Measurements from ENCODE around the gene SRGAP1.

SRGAP1 gene

DNA sequence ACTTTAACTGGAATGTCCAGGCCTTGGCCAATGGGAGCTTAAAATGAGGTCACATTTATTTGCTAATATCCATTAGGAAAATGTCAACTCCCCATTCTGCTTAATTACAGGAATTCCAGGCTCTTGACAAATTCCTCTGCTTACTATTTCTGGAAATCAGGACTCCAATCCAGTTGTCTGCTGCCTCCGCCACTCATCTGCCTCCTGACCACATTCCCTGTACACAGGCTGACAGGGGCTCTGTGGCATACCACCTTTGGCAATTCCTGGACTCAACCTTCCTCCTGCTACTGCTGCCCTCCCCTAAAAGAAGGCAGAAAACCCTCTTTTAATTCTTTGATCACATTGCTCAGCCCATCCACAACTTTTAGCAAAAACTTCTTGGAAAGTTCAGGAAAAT lies 339.7 kb downstream of the SRGAP1 start:
- H3K36me3 ChIP-seq (ENCODE audit: insufficient read depth, low read length), result no peaks in the 10 kb centered on the region
- H3K9me3 ChIP-seq (ENCODE audit: insufficient read depth, low read length, severe bottlenecking), result no peaks in the 10 kb centered on the region
- H3K27ac ChIP-seq (ENCODE audit: low read length), result no peak overlapping the region
- no peak overlapping the region for H3K4me3 ChIP-seq (ENCODE audit: low read depth in 1 of 2, low read length in 2 of 2)
- no peak overlapping the region for H2AFZ ChIP-seq (ENCODE audit: low read depth, low read length)
- H3K27me3 ChIP-seq (ENCODE audit: insufficient read depth, low read length, poor library complexity), result no peaks in the 10 kb centered on the region
- no peak overlapping the region for H3K9ac ChIP-seq (ENCODE audit: low read depth, low read length)
- no peak for DNase-seq
- ATAC-seq (ENCODE audit: insufficient read depth, low read depth), result no peak
- H4K20me1 ChIP-seq (ENCODE audit: insufficient read depth, low read length), result no peaks in the 10 kb centered on the region
- TF ChIP-seq EZH2 (IDR thresholded peaks at IDR 0.05; ENCODE audit: borderline replicate concordance, low read depth, low read length, severe bottlenecking), result no peak
- TF ChIP-seq, protein P1, sequence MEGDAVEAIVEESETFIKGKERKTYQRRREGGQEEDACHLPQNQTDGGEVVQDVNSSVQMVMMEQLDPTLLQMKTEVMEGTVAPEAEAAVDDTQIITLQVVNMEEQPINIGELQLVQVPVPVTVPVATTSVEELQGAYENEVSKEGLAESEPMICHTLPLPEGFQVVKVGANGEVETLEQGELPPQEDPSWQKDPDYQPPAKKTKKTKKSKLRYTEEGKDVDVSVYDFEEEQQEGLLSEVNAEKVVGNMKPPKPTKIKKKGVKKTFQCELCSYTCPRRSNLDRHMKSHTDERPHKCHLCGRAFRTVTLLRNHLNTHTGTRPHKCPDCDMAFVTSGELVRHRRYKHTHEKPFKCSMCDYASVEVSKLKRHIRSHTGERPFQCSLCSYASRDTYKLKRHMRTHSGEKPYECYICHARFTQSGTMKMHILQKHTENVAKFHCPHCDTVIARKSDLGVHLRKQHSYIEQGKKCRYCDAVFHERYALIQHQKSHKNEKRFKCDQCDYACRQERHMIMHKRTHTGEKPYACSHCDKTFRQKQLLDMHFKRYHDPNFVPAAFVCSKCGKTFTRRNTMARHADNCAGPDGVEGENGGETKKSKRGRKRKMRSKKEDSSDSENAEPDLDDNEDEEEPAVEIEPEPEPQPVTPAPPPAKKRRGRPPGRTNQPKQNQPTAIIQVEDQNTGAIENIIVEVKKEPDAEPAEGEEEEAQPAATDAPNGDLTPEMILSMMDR (IDR thresholded peaks at IDR 0.05; ENCODE audit: borderline replicate concordance, extremely low read depth, low read length, poor library complexity, severe bottlenecking), result no peak
- H3K4me2 ChIP-seq (ENCODE audit: insufficient read depth, low read length), result no peak overlapping the region
- H3K4me1 ChIP-seq (ENCODE audit: insufficient read depth, low read length), result no peaks in the 10 kb centered on the region
- H3K79me2 ChIP-seq (ENCODE audit: insufficient read depth, low read length), result no peaks in the 10 kb centered on the region

DNA sequence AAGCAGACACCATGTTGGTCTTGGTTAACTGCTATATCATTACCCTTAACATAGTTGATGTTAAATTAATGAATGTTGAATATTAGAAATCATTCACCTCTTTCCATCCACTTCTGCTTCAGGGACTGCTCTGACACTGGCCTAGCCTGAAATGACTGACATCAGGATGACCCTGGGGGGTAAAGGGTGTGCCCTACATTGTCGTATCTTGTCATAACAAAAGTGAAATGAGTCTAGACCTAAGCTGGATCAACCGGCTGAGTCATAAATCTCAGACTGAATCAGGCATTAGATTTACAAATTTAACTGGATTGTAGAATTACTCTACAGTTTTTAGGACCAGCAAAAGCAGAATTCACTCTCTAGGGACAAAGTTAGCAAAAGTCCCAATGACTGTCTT lies 342.3 kb downstream of the SRGAP1 start:
- DNase-seq (no peak), ATAC-seq (ENCODE audit: insufficient read depth, low read depth) (no peak)
- Histone ChIP-seq H3K79me2 (ENCODE audit: insufficient read depth, low read length) (no peaks in the 10 kb centered on the region), H3K9me3 (ENCODE audit: insufficient read depth, low read length, severe bottlenecking) (no peaks in the 10 kb centered on the region), H3K36me3 (ENCODE audit: insufficient read depth, low read length) (no peaks in the 10 kb centered on the region), H3K27me3 (ENCODE audit: insufficient read depth, low read length, poor library complexity) (no peaks in the 10 kb centered on the region), H4K20me1 (ENCODE audit: insufficient read depth, low read length) (no peaks in the 10 kb centered on the region), H3K4me2 (ENCODE audit: insufficient read depth, low read length) (no peak overlapping the region), H3K4me1 (ENCODE audit: insufficient read depth, low read length) (no peaks in the 10 kb centered on the region), H3K4me3 (ENCODE audit: low read depth in 1 of 2, low read length in 2 of 2) (no peak overlapping the region), H3K9ac (ENCODE audit: low read depth, low read length) (no peak overlapping the region), H3K27ac (ENCODE audit: low read length) (no peak overlapping the region), H2AFZ (ENCODE audit: low read depth, low read length) (no peak overlapping the region)
- no peak for TF ChIP-seq EZH2 (IDR thresholded peaks at IDR 0.05; ENCODE audit: borderline replicate concordance, low read depth, low read length, severe bottlenecking)
- TF ChIP-seq, protein P1 (IDR thresholded peaks at IDR 0.05; ENCODE audit: borderline replicate concordance, extremely low read depth, low read length, poor library complexity, severe bottlenecking), result no peak

DNA sequence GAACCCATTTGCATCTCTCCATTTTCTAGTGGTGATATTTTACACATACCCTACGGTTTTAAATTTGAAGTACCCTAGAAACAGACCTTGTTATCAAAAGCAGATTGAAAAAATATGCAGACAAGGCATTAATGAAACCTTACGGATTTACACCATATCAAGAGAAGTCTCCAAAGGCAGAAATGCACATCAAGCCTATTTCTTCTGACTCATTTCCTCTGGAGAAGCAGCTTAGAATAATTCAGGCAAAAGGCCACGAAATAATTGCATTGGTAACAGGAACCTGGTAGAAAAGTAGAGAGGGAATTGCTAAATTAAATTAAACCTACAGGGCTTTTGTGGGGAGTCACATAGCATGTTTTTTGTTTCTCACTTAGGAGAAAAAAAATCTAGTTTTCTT lies 342.9 kb downstream of the SRGAP1 start:
- Histone ChIP-seq H2AFZ (ENCODE audit: low read depth, low read length) (no peak overlapping the region), H3K4me1 (ENCODE audit: insufficient read depth, low read length) (no peaks in the 10 kb centered on the region), H3K79me2 (ENCODE audit: insufficient read depth, low read length) (no peaks in the 10 kb centered on the region), H3K9me3 (ENCODE audit: insufficient read depth, low read length, severe bottlenecking) (no peaks in the 10 kb centered on the region), H3K27me3 (ENCODE audit: insufficient read depth, low read length, poor library complexity) (no peaks in the 10 kb centered on the region), H3K27ac (ENCODE audit: low read length) (no peak overlapping the region), H3K9ac (ENCODE audit: low read depth, low read length) (no peak overlapping the region), H4K20me1 (ENCODE audit: insufficient read depth, low read length) (no peaks in the 10 kb centered on the region), H3K4me2 (ENCODE audit: insufficient read depth, low read length) (no peak overlapping the region), H3K36me3 (ENCODE audit: insufficient read depth, low read length) (0 out of 2 replicates have a peak, but pooled peaks cover 4% of the 10 kb centered on the region), H3K4me3 (ENCODE audit: low read depth in 1 of 2, low read length in 2 of 2) (no peak overlapping the region)
- TF ChIP-seq, protein P1 (IDR thresholded peaks at IDR 0.05; ENCODE audit: borderline replicate concordance, extremely low read depth, low read length, poor library complexity, severe bottlenecking), result no peak
- no peak for TF ChIP-seq EZH2 (IDR thresholded peaks at IDR 0.05; ENCODE audit: borderline replicate concordance, low read depth, low read length, severe bottlenecking)
- DNase-seq, result no peak
- ATAC-seq (ENCODE audit: insufficient read depth, low read depth), result no peak

DNA sequence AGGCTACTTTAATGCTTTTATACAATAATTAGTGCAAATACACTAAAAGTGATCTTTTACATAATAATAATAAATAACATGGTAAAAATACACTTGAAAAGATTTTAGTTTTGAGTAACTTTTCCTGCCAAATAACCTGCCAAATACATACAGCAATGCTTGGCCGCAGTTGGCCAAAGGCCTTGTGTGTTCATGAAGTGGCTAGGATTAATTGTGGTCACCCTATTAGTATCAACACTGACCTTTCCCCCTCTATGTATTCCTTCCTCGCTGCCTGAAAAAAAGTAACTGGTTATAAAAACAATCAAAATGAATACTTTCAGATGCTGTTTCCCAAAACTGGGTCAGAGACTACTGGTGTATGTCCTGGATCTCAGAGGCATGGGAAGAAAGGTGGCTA lies 343.3 kb downstream of the SRGAP1 start:
- Histone ChIP-seq H3K79me2 (ENCODE audit: insufficient read depth, low read length) (no peaks in the 10 kb centered on the region), H3K9ac (ENCODE audit: low read depth, low read length) (no peak overlapping the region), H3K27ac (ENCODE audit: low read length) (no peak overlapping the region), H2AFZ (ENCODE audit: low read depth, low read length) (no peak overlapping the region), H3K4me2 (ENCODE audit: insufficient read depth, low read length) (no peak overlapping the region), H3K36me3 (ENCODE audit: insufficient read depth, low read length) (peaks cover 8% of the 10 kb centered on the region; the same call in 1 of the 2 replicates), H3K4me1 (ENCODE audit: insufficient read depth, low read length) (no peaks in the 10 kb centered on the region), H3K4me3 (ENCODE audit: low read depth in 1 of 2, low read length in 2 of 2) (no peak overlapping the region), H4K20me1 (ENCODE audit: insufficient read depth, low read length) (no peaks in the 10 kb centered on the region), H3K27me3 (ENCODE audit: insufficient read depth, low read length, poor library complexity) (no peaks in the 10 kb centered on the region), H3K9me3 (ENCODE audit: insufficient read depth, low read length, severe bottlenecking) (no peaks in the 10 kb centered on the region)
- TF ChIP-seq, protein P1 (IDR thresholded peaks at IDR 0.05; ENCODE audit: borderline replicate concordance, extremely low read depth, low read length, poor library complexity, severe bottlenecking), result no peak
- no peak for TF ChIP-seq EZH2 (IDR thresholded peaks at IDR 0.05; ENCODE audit: borderline replicate concordance, low read depth, low read length, severe bottlenecking)
- DNase-seq (no peak), ATAC-seq (ENCODE audit: insufficient read depth, low read depth) (no peak)

All from DND-41 (cell line).